ENCODE data around the gene OR2F1.
A peak's percentile ranks its signal among the peaks of the same experiment; 100 is the strongest.

The OR2F1 gene

DNA sequence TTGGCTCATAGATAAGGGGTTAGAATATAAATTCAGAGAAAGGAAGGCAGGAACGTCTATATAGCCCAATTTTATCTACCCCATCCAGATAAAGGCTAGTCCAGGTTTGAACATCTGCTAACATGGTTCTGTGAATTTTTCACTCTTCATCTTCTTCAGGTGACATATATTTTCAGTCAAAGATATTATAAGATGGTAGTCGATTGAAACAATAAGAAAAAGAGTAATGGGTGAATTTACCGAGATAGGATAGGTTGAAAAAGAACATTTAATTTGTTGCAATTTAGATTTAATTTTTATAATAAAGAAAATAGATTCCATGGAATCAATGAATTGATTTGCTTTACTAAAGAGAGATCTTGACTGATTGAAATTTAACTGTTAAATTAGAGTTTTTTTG, at the start of gene OR2F1:
OR2F1 (plus strand) TSS at position 301 of the 400 bp plus-strand sequence. CDS start 5,127 bp downstream, outside the sequence.
- no peak for DNase-seq (ENCODE audit: low read depth)

- no peak for DNase-seq (ENCODE audit: low read depth)
These were observed 49.1 kb upstream of the OR2F1 start for GRCh38 chr7:143905509-143905908.

DNA sequence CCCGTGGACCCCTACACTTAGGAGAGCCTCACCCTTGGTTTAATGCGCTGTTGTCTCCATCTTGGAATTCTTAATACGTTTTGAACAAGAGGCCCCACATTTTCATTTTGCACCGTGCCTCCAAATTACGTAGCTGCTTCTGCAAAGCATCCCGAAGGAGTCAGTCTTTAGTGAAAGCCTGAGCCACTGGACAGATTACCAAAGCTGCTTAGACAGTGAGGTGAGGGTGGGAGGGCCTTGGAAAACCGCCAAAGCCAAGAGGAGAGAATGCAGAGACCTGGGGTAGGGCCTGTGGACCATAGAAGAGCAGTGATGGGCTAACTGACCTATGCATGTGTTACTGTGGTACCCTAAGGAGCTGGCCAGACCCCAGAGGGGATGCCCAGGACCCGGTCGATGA, 48.5 kb upstream of the OR2F1 start:
- DNase-seq (ENCODE audit: low read depth) = no peak

- DNase-seq (ENCODE audit: low read depth) = no peak
These were observed 47.7 kb upstream of the OR2F1 start for GRCh38 chr7:143906895-143907294.

GRCh38 chr7:143908120-143908519, 46.5 kb upstream of the OR2F1 start:
- no peak for DNase-seq (ENCODE audit: low read depth)

DNA sequence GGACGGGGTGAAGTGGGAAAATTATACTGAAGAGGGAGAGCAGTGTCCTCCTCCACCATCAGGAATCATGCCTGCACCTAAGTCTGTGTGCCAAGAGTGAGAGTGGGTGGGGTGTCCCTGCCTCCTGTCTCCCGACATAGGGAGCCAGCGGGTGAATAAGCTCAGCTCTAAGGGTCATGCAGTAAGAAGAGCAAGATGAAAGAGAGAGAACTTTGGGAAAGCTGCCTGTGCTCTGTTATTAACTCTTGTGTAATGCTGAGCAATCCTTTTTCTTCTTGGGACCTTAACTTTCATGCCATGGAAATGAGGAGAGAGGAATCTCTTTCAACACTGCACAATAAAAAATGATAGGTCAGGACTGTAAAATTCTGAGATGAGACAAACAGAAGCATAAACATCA, 44.8 kb upstream of the OR2F1 start:
- no peak for DNase-seq (ENCODE audit: low read depth)

DNA sequence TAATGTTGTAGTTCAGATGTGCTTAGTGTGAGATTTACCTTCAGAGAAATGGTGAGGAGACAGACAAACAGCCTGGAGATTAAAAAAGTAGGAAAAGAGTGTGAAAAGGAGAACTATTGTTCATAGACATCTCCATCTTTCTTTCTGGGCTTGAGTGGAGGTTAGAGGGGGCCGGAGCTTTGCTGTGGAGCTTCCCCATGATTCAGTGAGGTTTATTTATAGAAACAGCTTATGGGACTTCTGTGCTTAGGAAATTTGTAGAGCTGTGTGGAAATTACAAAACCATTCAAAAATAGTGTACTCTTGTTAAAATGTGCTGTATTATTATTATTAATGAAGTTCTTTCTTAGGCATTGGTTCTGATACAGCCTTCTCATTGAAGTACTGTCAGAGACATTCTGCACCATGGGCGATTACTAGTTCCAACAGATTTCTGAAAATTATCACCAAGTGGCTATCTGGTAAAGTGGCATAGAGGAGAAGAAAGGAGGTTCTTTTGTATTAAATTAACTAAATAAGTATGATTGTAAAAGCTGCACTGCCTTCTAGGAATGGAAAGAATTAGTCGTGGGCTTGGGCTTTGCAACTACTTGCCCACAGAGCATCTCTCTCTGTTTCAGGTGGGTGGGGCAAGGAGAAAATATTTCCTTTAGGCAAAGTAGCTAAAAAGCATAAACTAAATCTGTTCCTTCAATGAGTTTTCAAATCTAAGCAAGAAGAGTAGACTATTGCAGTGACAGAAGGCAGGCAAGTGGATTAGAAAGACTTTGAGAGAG, 44.0 kb upstream of the OR2F1 start:
- peak; percentile 25 for DNase-seq (ENCODE audit: low read depth)

GRCh38 chr7:143913945-143914615, 40.6 kb upstream of the OR2F1 start:
- no peak for DNase-seq (ENCODE audit: low read depth)

GRCh38 chr7:143914938-143915652, 39.5 kb upstream of the OR2F1 start:
- DNase-seq (ENCODE audit: low read depth) = no peak

GRCh38 chr7:143924851-143925250, 29.8 kb upstream of the OR2F1 start:
- no peak for DNase-seq (ENCODE audit: low read depth)

GRCh38 chr7:143929224-143929920, 25.3 kb upstream of the OR2F1 start:
- DNase-seq (ENCODE audit: low read depth) = peak; percentile 23

DNA sequence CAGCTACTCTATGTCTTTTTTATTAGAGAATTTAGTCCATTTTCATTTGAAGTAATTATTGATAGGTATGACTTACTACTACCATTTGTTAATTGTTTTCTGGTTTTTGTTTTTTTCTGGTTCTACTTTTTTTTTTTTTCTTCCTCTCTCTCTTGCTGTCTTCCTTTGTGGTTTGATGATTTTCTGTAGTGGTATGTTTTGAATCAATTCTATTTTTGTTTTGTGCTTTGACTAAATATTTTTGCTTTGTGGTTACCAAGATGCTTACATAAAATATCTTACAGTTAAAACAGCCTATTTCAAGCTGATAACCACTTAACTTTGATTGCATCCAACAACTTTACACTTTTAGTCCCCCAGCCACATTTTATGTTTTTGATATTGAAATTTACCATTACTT, 22.9 kb upstream of the OR2F1 start:
- peak; percentile 45 for DNase-seq (ENCODE audit: low read depth)

DNA sequence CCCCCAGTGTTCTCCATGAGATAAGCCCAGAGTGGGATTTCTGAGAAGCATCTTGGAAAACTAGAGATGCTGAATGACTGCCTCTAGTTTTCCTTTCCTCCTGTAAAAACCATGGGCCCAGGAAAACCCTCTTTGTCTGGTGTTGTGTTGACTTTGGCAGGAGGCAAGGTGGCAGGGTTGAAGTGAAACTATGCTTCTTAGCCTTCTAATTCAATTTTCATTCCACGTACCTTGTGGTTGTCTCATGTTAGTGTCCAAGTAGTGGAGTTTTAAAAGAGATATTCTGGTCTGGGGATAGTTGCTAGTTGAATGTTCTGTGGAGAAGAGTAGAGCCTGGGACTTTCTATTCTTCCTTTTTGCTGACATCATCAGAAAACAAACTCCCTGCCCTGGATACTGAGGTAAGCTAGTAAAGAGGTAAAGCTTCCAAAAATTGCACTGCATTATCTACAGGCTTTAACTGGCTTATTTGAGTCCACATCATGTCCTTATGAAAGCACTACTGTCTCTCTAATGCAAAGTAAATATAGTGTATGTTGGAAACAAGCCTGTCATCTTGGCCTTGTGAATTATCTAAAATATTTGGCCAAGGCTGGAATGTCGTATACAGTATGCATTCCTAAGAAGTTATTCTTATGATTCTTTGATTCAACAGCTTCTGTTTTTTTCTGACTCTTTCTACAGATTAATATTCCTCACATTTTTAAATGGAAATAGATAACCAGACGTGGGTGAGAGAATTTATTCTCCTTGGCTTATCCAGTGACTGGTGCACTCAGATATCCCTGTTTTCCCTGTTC, 19.9 kb upstream of the OR2F1 start, which contains the start of gene OR2F2:
OR2F2 (plus strand) TSS at position 708 of the 800 bp plus-strand sequence; CDS start at position 708, 0 bp downstream.
- DNase-seq (ENCODE audit: low read depth) = peak; percentile 87

DNA sequence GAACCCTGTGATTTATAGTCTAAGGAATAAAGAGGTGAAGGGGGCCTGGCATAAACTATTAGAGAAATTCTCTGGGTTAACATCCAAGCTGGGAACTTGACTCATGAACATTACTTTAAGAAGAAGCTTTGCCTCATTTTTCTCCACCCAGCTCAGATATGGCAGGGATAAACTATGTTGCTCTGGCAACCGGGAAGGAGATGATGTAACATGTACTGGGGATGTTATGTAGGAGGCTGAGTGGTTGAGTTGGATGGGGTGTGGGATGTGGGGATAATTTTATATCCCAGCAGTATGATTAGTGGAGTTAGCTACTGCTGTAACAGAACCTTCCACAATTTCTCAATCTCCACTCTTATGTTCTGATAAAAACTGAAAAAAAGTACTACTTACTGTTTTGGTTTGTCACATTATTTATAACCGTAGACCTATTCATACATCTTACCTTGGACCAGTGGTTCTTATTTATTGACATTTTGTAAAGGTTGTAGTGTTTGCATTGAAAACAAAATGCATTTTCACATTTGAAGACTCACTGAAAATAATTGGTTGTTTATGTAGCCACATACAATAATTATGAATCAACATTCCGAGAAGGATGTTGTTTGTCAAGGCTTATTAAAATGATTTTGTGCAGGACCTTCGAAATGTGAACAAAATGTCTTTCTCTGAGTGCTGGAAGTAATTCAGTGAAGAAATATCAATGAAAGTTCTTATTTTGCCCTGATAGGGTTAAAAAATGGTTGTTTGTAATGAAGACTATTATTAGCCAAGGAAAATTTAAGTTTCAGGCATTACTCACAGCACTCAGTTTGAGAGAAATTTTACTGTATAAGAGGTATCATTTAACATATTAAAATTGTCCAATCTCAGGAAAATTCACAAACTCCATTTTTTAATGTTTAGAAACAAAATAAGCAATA, 18.3 kb upstream of the OR2F1 start:
- DNase-seq (ENCODE audit: low read depth) = peak; percentile 87

DNA sequence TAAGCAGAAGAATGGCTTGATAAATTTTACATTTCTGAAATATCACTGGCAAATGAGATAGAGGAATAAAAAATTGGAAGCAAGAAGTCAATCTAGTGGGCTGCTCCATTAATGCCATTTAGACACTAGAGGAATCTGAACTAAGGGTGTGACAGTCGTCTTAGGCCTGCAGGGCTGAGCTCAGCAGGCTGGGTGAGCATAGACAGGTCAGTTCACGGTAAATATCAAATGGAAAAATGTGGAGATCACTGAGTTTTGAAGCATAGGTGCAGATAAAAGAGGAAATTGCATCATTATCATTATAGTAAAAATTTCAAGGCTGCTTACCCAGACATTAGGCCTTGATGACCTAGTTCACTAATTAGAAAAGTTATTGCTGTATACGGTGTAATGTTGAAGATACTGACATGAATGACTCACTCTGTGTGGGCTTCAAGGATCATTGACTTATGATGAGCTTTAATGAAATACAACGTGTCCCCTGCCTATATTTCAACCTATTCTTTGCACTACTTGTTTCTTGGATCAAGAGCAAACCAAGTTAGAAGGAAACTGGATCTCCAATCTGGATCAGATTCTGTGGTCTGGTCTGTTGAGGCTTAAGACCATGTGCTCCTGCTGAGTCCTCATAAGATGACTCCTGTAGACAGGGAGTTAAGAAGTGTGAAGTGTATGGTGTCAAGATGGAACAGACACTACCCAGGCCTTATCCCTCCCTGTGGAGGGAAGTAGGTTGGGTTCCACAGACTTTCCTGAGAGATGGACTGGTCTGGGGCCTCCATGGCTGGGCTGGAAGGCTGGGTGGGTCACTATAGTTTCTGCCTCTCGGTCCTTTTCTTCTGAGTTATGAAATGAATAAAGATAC, 16.0 kb upstream of the OR2F1 start:
- no peak for DNase-seq (ENCODE audit: low read depth)

- DNase-seq (ENCODE audit: low read depth) = no peak
These were observed 9.2 kb upstream of the OR2F1 start for GRCh38 chr7:143945423-143945822.

DNA sequence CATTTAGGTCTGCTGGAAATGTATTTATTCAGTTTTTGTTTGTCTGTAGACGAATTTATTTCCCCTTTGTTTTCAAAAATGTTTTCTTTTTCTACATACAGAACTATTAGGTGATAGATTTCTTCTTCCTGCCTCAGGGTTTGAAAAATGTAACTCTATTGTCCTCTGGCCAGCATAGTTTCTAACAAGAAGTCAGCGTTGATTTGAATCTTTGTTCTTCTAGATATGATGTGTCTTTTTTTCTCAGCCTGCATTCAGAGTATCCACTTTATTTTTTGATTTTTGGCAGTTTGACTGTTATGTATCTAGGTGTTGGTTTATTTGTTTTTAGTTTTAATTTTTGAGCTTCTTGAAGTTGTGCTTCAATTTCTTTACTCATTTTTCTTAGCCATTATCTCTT, 7.5 kb upstream of the OR2F1 start:
- DNase-seq (ENCODE audit: low read depth) = no peak

- no peak for DNase-seq (ENCODE audit: low read depth)
These were observed 5.9 kb upstream of the OR2F1 start for GRCh38 chr7:143948733-143949132.

DNA sequence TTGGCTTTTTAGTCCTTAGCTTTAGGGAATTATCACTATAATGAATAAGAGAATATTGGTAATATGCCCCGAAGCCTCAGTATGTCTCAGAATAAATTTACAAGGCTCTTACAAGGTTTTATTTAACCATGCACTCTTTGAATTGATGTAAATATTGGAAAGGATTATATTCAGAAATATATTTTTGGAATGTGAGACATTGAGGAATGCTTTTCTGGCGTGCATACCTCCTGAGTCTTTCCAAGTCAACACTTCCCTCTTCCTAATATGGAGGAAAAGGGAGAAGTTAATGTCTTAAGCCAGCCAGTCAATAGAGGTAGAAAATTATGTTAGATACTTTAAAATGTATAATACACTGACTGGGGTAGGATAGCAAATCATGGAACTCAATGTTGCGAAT, 1.2 kb upstream of the OR2F1 start:
- DNase-seq (ENCODE audit: low read depth) = no peak

All from EH (cell line).